GM23338 (cell line): Measurements from ENCODE around the gene PCSK1. TPM values are rescaled to one million over a fixed set of nuclear protein-coding genes. Genes with fewer than 3 reads are reported as not detected.

Experiments
- ATAC-seq: fragments of 200-7000 bp; cut with Tn5 transposase; 3 replicates; pipeline ENCODE4 v1.9.1; 2020
- DNase-seq: peaks from one replicate; pipeline ENCODE4 v3.0.0-alpha.2; 2015; ENCODE audit warnings: low spot score
- H2AFZ ChIP-seq: fragments of 200-600 bp; sonication (generic); 2 replicates; pipeline ENCODE4 v1.8.0; 2016; ENCODE audit warnings: antibody characterized with exemption, mild to moderate bottlenecking, moderate library complexity
- H3F3A ChIP-seq: fragments of 200-600 bp; sonication (generic); replicated peaks from 2 replicates; pipeline ENCODE4 v1.8.0; 2017; ENCODE audit warnings: antibody characterized with exemption, mixed run types, low read depth
- H3K27ac ChIP-seq: fragments of 200-600 bp; sonication (generic); 2 replicates; pipeline ENCODE4 v1.6.1; 2016; ENCODE audit warnings: low read depth
- H3K27me3 ChIP-seq: fragments of 200-600 bp; sonication (generic); 2 replicates; pipeline ENCODE4 v1.8.0; 2016; ENCODE audit warnings: mild to moderate bottlenecking, mixed run types, moderate library complexity; ENCODE audit not compliant: insufficient read depth
- H3K36me3 ChIP-seq: fragments of 200-600 bp; sonication (generic); 2 replicates; pipeline ENCODE4 v1.8.0; 2016; ENCODE audit warnings: mild to moderate bottlenecking; ENCODE audit not compliant: insufficient read depth
- H3K4me1 ChIP-seq: fragments of 200-600 bp; sonication (generic); 2 replicates; pipeline ENCODE4 v1.8.0; 2016; ENCODE audit warnings: mild to moderate bottlenecking, moderate library complexity; ENCODE audit not compliant: insufficient read depth
- H3K4me2 ChIP-seq: fragments of 200-600 bp; sonication (generic); 2 replicates; pipeline ENCODE4 v1.7.1; 2017; ENCODE audit warnings: mixed run types
- H3K4me3 ChIP-seq: fragments of 200-600 bp; sonication (generic); 2 replicates; pipeline ENCODE4 v1.6.1; 2016; ENCODE audit warnings: mixed run types
- H3K79me2 ChIP-seq: fragments of 200-600 bp; sonication (generic); replicated peaks from 2 replicates; pipeline ENCODE4 v1.8.0; 2017; ENCODE audit warnings: mild to moderate bottlenecking; ENCODE audit not compliant: insufficient read depth
- H3K9me2 ChIP-seq: fragments of 200-600 bp; sonication (generic); 2 replicates; pipeline ENCODE4 v1.8.0; 2017; ENCODE audit not compliant: insufficient read depth
- H4K20me1 ChIP-seq: fragments of 200-600 bp; sonication (generic); replicated peaks from 2 replicates; pipeline ENCODE4 v1.8.0; 2017; ENCODE audit warnings: mild to moderate bottlenecking; ENCODE audit not compliant: insufficient read depth
- H3K27ac Mint-ChIP-seq: 2 replicates; pipeline ENCODE4 v1.8.0; 2020; ENCODE audit warnings: inconsistent platforms, mild to moderate bottlenecking, moderate library complexity, mixed read lengths
- H3K27me3 Mint-ChIP-seq: 3 replicates; pipeline ENCODE4 v1.8.0; 2022; ENCODE audit warnings: low read depth, mild to moderate bottlenecking, moderate library complexity, mixed read lengths, inconsistent platforms; ENCODE audit not compliant: insufficient read depth, poor library complexity
- H3K36me3 Mint-ChIP-seq: 3 replicates; pipeline ENCODE4 v1.8.0; 2021; ENCODE audit warnings: low read depth, mild to moderate bottlenecking, inconsistent platforms, moderate library complexity, mixed read lengths
- H3K4me1 Mint-ChIP-seq: 3 replicates; pipeline ENCODE4 v1.8.0; 2020; ENCODE audit warnings: mild to moderate bottlenecking, inconsistent platforms, mixed read lengths
- H3K4me3 Mint-ChIP-seq: 3 replicates; pipeline ENCODE4 v1.8.0; 2021; ENCODE audit warnings: moderate library complexity, mild to moderate bottlenecking, inconsistent platforms, mixed read lengths
- H3K9me3 Mint-ChIP-seq: 3 replicates; pipeline ENCODE4 v1.8.0; 2020; ENCODE audit warnings: moderate library complexity, mild to moderate bottlenecking, inconsistent platforms, mixed read lengths
- CREB1 ChIP-seq: fragments of 250-450 bp; sonication (Bioruptor Pico); IDR thresholded peaks from 2 replicates; pipeline ENCODE4 v1.5.0; 2020; ENCODE audit warnings: low read depth, mild to moderate bottlenecking, moderate library complexity
- EZH2 ChIP-seq: fragments of 200-600 bp; sonication (generic); IDR thresholded peaks from one replicate; pipeline ENCODE4 v1.8.0; 2017; ENCODE audit warnings: antibody characterized with exemption, mild to moderate bottlenecking, low read depth; ENCODE audit not compliant: unreplicated experiment
- EZH2phosphoT487 ChIP-seq: fragments of 200-600 bp; sonication (generic); IDR thresholded peaks from one replicate; pipeline ENCODE4 v1.8.1; 2018; ENCODE audit warnings: antibody characterized with exemption; ENCODE audit not compliant: unreplicated experiment
- NANOG ChIP-seq: IDR thresholded peaks from 2 replicates; pipeline ENCODE4 v1.6.1; 2016; ENCODE audit warnings: antibody characterized with exemption, borderline replicate concordance
- POLR2AphosphoS5 ChIP-seq: IDR thresholded peaks from 2 replicates; pipeline ENCODE4 v1.6.1; 2016; ENCODE audit warnings: antibody characterized with exemption, low read depth
- STAT1 ChIP-seq: IDR thresholded peaks from one replicate; pipeline ENCODE4 v1.6.1; 2016; ENCODE audit warnings: antibody characterized with exemption; ENCODE audit not compliant: unreplicated experiment
- ZNF331 ChIP-seq: fragments of 250-450 bp; sonication (Bioruptor Pico); IDR thresholded peaks from 2 replicates; pipeline ENCODE4 v1.5.0; 2020; ENCODE audit warnings: low read depth, mild to moderate bottlenecking, moderate library complexity
- ZNF462 ChIP-seq: fragments of 250-450 bp; sonication (Bioruptor Pico); IDR thresholded peaks from 2 replicates; pipeline ENCODE4 v1.5.0; 2020; ENCODE audit warnings: mild to moderate bottlenecking, moderate library complexity
- polyA plus RNA-seq: library from polyadenylated mRNA; unstranded; fragments of >200 nt; fragmentation: Nextera tagmentation; extraction: Ambion mirVana; gene quantifications from 2 replicates; pipeline ENCODE4 v1.2.1, GENCODE V29; 2016
- total RNA-seq: library from RNA; depleted of rRNA; stranded (reverse); fragments of >200 nt; shearing (Covaris generic); gene quantifications from 2 replicates; pipeline ENCODE4 v1.2.3, GENCODE V29; 2014

The PCSK1 gene
- total and polyA plus RNA-seq, 2 experiments from 2014 or later, result 2.3 to 2.7 TPM

GRCh38 chr5:96476654-96477053, 43.6 kb upstream of the PCSK1 start:
- Mint-ChIP-seq H3K9me3 (no peaks in the 10 kb centered on the region), H3K4me1 (peaks cover 10% of the 10 kb centered on the region; the same call in 2 of the 3 replicates), H3K27me3 (no peaks in the 10 kb centered on the region), H3K27ac (no peak overlapping the region), H3K4me3 (no peak overlapping the region), H3K36me3 (no peaks in the 10 kb centered on the region)
- Histone ChIP-seq H3K9me2 (peaks cover 5% of the 10 kb centered on the region; the same call in 1 of the 2 replicates), H3K4me1 (peaks cover 5% of the 10 kb centered on the region), H3K27me3 (no peaks in the 10 kb centered on the region), H3K79me2 (no peaks in the 10 kb centered on the region), H3K4me3 (no peak overlapping the region), H4K20me1 (no peaks in the 10 kb centered on the region), H2AFZ (no peak overlapping the region), H3K4me2 (no peak overlapping the region), H3K27ac (no peak overlapping the region), H3F3A (no peaks in the 10 kb centered on the region), H3K36me3 (no peaks in the 10 kb centered on the region)
- DNase-seq, result no peak
- ATAC-seq, result no peak
- TF ChIP-seq EZH2 (no peak), ZNF331 (CRISPR knock-in tag) (no peak), POLR2AphosphoS5 (no peak), EZH2phosphoT487 (no peak), NANOG (no peak)

GRCh38 chr5:96474073-96474472, 41.0 kb upstream of the PCSK1 start:
- no peak overlapping the region for H3K27ac ChIP-seq

More at GRCh38 chr5:96474073-96474472, 41.0 kb upstream of the PCSK1 start:
- Mint-ChIP-seq H3K4me1 (peaks cover 20% of the 10 kb centered on the region), H3K4me3 (no peak overlapping the region), H3K36me3 (no peaks in the 10 kb centered on the region), H3K27ac (no peak overlapping the region), H3K27me3 (no peaks in the 10 kb centered on the region), H3K9me3 (no peaks in the 10 kb centered on the region)
- H3K4me1 ChIP-seq, result peaks cover 18% of the 10 kb centered on the region
- DNase-seq (no peak), ATAC-seq (no peak)
- TF ChIP-seq CREB1 (CRISPR knock-in tag) (no peak), EZH2phosphoT487 (no peak), POLR2AphosphoS5 (no peak), STAT1 (no peak), ZNF462 (CRISPR knock-in tag) (no peak), EZH2 (no peak)
- H4K20me1 ChIP-seq, result no peaks in the 10 kb centered on the region
- H3K27me3 ChIP-seq, result no peaks in the 10 kb centered on the region
- H3K4me2 ChIP-seq, result no peak overlapping the region
- H3K36me3 ChIP-seq, result no peaks in the 10 kb centered on the region
- no peak overlapping the region for H3K4me3 ChIP-seq
- no peaks in the 10 kb centered on the region for H3K79me2 ChIP-seq
- no peaks in the 10 kb centered on the region for H3F3A ChIP-seq
- H2AFZ ChIP-seq, result no peak overlapping the region; the same call in 1 of the 2 replicates
- 0 out of 2 replicates have a peak, but pooled peaks cover 4% of the 10 kb centered on the region for H3K9me2 ChIP-seq
